Measurements from ENCODE around the gene EDNRA.

EDNRA gene

GRCh38 chr4:147571036-147571770 lies 90.3 kb downstream of the EDNRA start:
- no peak for DNase-seq (ENCODE audit: insufficient read length, low spot score)
- no peak for FAIRE-seq
- TF ChIP-seq CTCF (IDR thresholded peaks at IDR 0.05; ENCODE audit: insufficient read depth, missing control alignments): no peak

GRCh38 chr4:147576084-147576483 lies 95.2 kb downstream of the EDNRA start:
- FAIRE-seq (no peak), DNase-seq (ENCODE audit: insufficient read length, low spot score) (no peak)
- TF ChIP-seq CTCF (IDR thresholded peaks at IDR 0.05; ENCODE audit: insufficient read depth, missing control alignments): no peak

GRCh38 chr4:147578051-147578476 lies 97.2 kb downstream of the EDNRA start:
- DNase-seq (ENCODE audit: insufficient read length, low spot score) (no peak), FAIRE-seq (no peak)
- TF ChIP-seq CTCF (IDR thresholded peaks at IDR 0.05; ENCODE audit: insufficient read depth, missing control alignments): no peak

- FAIRE-seq: no peak
- DNase-seq (ENCODE audit: insufficient read length, low spot score): no peak
- no peak for TF ChIP-seq CTCF (IDR thresholded peaks at IDR 0.05; ENCODE audit: insufficient read depth, missing control alignments)
These were observed 97.7 kb downstream of the EDNRA start for GRCh38 chr4:147578593-147578992.

- FAIRE-seq (no peak), DNase-seq (ENCODE audit: insufficient read length, low spot score) (no peak)
- no peak for TF ChIP-seq CTCF (IDR thresholded peaks at IDR 0.05; ENCODE audit: insufficient read depth, missing control alignments)
These were observed 99.5 kb downstream of the EDNRA start for GRCh38 chr4:147580396-147580795.

- DNase-seq (ENCODE audit: insufficient read length, low spot score) (no peak), FAIRE-seq (no peak)
- no peak for TF ChIP-seq CTCF (IDR thresholded peaks at IDR 0.05; ENCODE audit: insufficient read depth, missing control alignments)
These were observed 100.9 kb downstream of the EDNRA start for GRCh38 chr4:147581606-147582350.
